ENCODE measurements around the gene C13orf46.

The C13orf46 gene

DNA sequence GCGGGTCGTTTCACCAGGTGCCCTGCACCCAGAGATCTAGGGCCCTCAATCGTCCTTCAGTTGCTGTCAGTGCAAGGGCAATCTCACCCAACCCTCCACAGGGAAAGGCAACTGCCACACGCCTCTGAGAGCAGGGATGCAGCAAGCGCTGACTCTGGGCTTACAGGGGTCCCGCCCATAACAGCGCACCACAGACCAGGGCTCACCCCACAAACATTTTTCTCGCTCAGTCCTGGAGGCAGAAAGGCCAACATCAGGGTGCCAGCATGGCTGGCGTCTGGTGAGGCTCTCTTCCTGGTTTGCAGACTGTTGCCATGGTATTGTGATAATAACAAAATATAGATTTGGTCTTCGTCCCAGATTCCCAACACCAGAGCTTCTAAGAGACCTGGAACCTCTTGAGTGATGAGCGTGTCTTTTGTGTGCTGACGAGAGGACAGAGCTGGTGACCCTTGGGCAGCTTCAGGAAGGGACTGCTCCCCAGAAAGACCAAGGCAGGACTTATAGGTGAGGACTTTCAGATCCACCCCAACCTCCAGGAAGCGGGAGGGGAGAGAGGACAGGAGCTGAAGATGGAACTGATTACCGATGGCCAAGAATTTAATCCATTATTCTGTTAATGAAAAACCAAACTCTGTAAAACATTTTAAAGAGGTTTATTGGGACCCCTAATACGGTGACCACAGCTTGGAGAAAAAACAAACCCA, 51.3 kb downstream of the C13orf46 start:
- no peak for DNase-seq (ENCODE audit: low read depth)
- TF ChIP-seq CTCF (conservative IDR thresholded peaks at IDR 0.05; ENCODE audit: control insufficient read depth, insufficient read depth, low read depth, low read length): no peak
- H3K4me3 ChIP-seq (ENCODE audit: control insufficient read depth, low read depth, low read length): no peak overlapping the region

DNA sequence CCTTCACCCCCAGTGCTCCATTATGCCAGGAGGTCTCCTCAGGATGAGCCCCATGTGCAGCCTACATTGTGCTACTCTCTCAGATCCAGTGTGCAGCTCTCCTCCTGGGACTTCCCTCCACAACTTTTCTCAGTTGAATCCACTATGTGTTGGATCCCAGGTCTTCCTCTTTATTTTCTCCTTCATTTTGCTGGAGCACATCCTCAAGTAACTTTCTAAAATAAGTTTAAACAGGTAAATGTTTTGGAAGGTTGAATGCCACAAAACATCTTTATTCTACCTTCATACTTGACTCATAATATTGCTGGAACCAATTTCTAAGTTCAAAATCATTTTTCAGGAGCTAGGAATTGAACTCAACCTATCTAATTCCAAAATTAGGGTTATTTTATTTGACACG, 52.1 kb downstream of the C13orf46 start:
- TF ChIP-seq CTCF (conservative IDR thresholded peaks at IDR 0.05; ENCODE audit: control insufficient read depth, insufficient read depth, low read depth, low read length): no peak
- H3K4me3 ChIP-seq (ENCODE audit: control insufficient read depth, low read depth, low read length): no peak overlapping the region
- DNase-seq (ENCODE audit: low read depth): no peak

- no peak for TF ChIP-seq CTCF (conservative IDR thresholded peaks at IDR 0.05; ENCODE audit: control insufficient read depth, insufficient read depth, low read depth, low read length)
- no peak for DNase-seq (ENCODE audit: low read depth)
- H3K4me3 ChIP-seq (ENCODE audit: control insufficient read depth, low read depth, low read length): no peak overlapping the region
Observed at GRCh38 chr13:113920606-113921286, 53.1 kb downstream of the C13orf46 start.

GRCh38 chr13:113919761-113920559, 53.9 kb downstream of the C13orf46 start:
- TF ChIP-seq CTCF (conservative IDR thresholded peaks at IDR 0.05; ENCODE audit: control insufficient read depth, insufficient read depth, low read depth, low read length): no peak
- no peak overlapping the region for H3K4me3 ChIP-seq (ENCODE audit: control insufficient read depth, low read depth, low read length)
- no peak for DNase-seq (ENCODE audit: low read depth)

- H3K4me3 ChIP-seq (ENCODE audit: control insufficient read depth, low read depth, low read length): no peak overlapping the region
- no peak for TF ChIP-seq CTCF (conservative IDR thresholded peaks at IDR 0.05; ENCODE audit: control insufficient read depth, insufficient read depth, low read depth, low read length)
- no peak for DNase-seq (ENCODE audit: low read depth)
Observed at GRCh38 chr13:113918981-113919701, 54.7 kb downstream of the C13orf46 start.

GRCh38 chr13:113918580-113918979, 55.3 kb downstream of the C13orf46 start:
- no peak overlapping the region for H3K4me3 ChIP-seq (ENCODE audit: control insufficient read depth, low read depth, low read length)
- no peak for DNase-seq (ENCODE audit: low read depth)
- TF ChIP-seq CTCF (conservative IDR thresholded peaks at IDR 0.05; ENCODE audit: control insufficient read depth, insufficient read depth, low read depth, low read length): no peak

All from fibroblast of mammary gland (primary cell).